ENCODE data around the gene SCUBE1.

The SCUBE1 gene

GRCh38 chr22:43262990-43263644, 80.1 kb downstream of the SCUBE1 start:
- Histone ChIP-seq H3K27ac (ENCODE audit: low read length) (no peak overlapping the region), H3K27me3 (ENCODE audit: control insufficient read depth, insufficient read depth, low read length) (no peaks in the 10 kb centered on the region), H3K4me3 (ENCODE audit: low read length) (no peak overlapping the region), H3K4me1 (ENCODE audit: control insufficient read depth, insufficient read depth, low read length) (no peaks in the 10 kb centered on the region; the same call in 1 of the 2 replicates), H3K9me3 (ENCODE audit: control insufficient read depth, insufficient read depth, low read length) (no peaks in the 10 kb centered on the region), H3K36me3 (ENCODE audit: control insufficient read depth, insufficient read depth, low read length) (no peaks in the 10 kb centered on the region)
- no peak for DNase-seq (ENCODE audit: low read depth, low spot score)
- no CpG with 5 or more reads among the region's 19 CpGs for WGBS (ENCODE audit: insufficient coverage, insufficient read length)

DNA sequence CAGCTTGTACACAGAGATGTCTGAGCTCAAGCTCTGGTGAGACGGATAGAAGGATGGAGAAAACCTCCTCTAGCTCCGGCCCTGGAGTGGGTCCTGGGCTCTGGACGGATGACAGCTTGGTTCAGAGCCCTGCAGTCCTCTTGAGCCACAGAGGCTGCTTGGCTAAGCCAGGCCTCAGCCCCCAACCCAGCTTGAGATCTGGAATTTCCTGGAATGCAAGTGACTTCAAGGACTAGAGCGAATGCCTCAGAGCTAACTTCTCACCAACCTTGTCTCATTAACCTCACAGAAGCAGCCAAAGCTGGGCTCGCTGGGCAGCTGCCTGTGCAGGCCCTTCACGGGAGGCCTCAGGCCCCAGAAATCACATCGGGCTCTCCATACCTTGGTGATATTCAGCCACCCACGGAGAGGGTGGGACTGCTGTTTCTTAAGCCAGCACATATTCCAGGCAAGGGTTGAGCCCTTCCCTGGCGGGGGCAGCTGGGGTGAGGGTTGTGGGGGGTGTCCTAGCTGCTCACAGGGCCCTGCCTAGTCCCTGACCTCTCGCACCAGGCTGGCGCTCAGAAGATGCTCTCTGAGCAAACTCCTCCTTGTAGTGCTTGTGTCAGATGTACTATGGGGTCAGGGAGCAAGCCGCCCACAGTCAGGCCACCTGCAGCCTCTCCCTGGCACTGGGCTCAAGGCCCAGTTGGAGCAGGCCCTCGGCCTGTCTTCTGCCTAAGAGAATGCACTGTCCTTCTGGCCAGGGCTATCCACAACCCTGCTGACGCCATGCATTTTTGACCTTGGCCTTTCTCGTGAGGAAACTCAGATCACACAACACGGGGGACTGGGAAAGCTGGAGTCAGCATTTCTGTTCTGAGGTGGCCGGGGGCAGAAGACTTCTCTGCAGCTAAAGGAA, 82.6 kb downstream of the SCUBE1 start:
- no CpG with 5 or more reads among the region's 17 CpGs for WGBS (ENCODE audit: insufficient coverage, insufficient read length)
- no peak overlapping the region for H3K4me3 ChIP-seq (ENCODE audit: low read length)
- H3K27me3 ChIP-seq (ENCODE audit: control insufficient read depth, insufficient read depth, low read length) = no peaks in the 10 kb centered on the region
- no peaks in the 10 kb centered on the region for H3K36me3 ChIP-seq (ENCODE audit: control insufficient read depth, insufficient read depth, low read length)
- DNase-seq (ENCODE audit: low read depth, low spot score) = no peak
- no peak overlapping the region for H3K27ac ChIP-seq (ENCODE audit: low read length)
- H3K9me3 ChIP-seq (ENCODE audit: control insufficient read depth, insufficient read depth, low read length) = no peaks in the 10 kb centered on the region
- no peaks in the 10 kb centered on the region; the same call in 1 of the 2 replicates for H3K4me1 ChIP-seq (ENCODE audit: control insufficient read depth, insufficient read depth, low read length)

- H3K27ac ChIP-seq (ENCODE audit: low read length) = no peak overlapping the region
- no peaks in the 10 kb centered on the region for H3K9me3 ChIP-seq (ENCODE audit: control insufficient read depth, insufficient read depth, low read length)
Measured at GRCh38 chr22:43257961-43258360, 85.2 kb downstream of the SCUBE1 start.

DNA sequence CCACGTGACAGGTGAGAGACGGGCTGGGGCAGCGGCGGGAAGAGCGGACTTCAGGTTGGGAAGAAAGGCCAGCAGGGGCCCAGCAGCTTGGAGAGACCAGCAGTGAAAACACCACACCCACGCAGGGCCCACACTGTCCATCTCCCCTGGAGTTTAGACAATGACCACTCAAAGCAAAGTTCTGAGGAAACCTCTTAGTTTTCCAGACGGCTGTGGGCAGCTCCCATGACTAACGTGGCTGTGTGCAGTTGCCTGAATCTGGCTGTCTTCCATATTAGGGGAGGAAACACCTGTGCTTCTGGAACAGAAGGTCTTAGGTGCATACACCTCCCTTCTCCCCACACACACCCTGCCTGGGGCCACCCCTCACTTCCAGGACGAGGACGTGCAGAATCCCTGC, 85.6 kb downstream of the SCUBE1 start:
- Histone ChIP-seq H3K4me3 (ENCODE audit: low read length) (no peak overlapping the region), H3K9me3 (ENCODE audit: control insufficient read depth, insufficient read depth, low read length) (no peaks in the 10 kb centered on the region), H3K36me3 (ENCODE audit: control insufficient read depth, insufficient read depth, low read length) (no peaks in the 10 kb centered on the region), H3K27me3 (ENCODE audit: control insufficient read depth, insufficient read depth, low read length) (no peaks in the 10 kb centered on the region), H3K27ac (ENCODE audit: low read length) (no peak overlapping the region), H3K4me1 (ENCODE audit: control insufficient read depth, insufficient read depth, low read length) (no peaks in the 10 kb centered on the region)
- WGBS (ENCODE audit: insufficient coverage, insufficient read length) = no CpG with 5 or more reads among the region's 10 CpGs
- DNase-seq (ENCODE audit: low read depth, low spot score) = no peak

More at GRCh38 chr22:43257961-43258360, 85.2 kb downstream of the SCUBE1 start:
- Histone ChIP-seq H3K36me3 (ENCODE audit: control insufficient read depth, insufficient read depth, low read length) (no peaks in the 10 kb centered on the region), H3K4me1 (ENCODE audit: control insufficient read depth, insufficient read depth, low read length) (no peaks in the 10 kb centered on the region), H3K4me3 (ENCODE audit: low read length) (no peak overlapping the region), H3K27me3 (ENCODE audit: control insufficient read depth, insufficient read depth, low read length) (no peaks in the 10 kb centered on the region)
- DNase-seq (ENCODE audit: low read depth, low spot score) = no peak
- WGBS (ENCODE audit: insufficient coverage, insufficient read length) = no CpG with 5 or more reads among the region's 20 CpGs

DNA sequence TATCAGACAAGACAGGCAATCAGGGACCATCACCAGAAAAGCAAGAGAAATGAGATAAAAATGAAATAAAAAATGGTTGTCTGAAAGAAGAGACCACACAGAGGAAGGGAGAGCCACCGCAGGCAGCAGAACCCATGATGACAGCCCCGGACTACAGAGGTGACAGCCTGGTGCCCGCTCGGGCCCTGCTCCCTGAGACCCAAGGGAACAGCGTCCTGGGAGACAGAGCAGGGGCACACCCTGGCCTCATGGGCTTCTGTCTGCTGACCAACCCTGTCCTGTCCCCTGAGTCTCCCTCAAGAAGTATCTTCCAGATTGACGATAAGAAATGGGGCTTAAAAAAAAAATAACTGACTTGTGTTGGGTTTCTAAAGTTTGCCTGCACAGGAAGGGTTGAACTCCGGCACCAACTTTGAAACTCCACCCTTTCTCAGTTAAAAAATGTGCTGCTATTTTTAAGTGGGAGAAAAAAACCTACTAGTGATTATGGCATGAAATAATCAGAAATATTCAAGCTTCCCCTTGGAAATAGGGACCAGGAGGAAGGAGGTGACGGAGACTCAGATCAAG, 86.1 kb downstream of the SCUBE1 start:
- Histone ChIP-seq H3K36me3 (ENCODE audit: control insufficient read depth, insufficient read depth, low read length) (no peaks in the 10 kb centered on the region), H3K4me1 (ENCODE audit: control insufficient read depth, insufficient read depth, low read length) (no peaks in the 10 kb centered on the region), H3K9me3 (ENCODE audit: control insufficient read depth, insufficient read depth, low read length) (no peaks in the 10 kb centered on the region), H3K27me3 (ENCODE audit: control insufficient read depth, insufficient read depth, low read length) (no peaks in the 10 kb centered on the region), H3K4me3 (ENCODE audit: low read length) (no peak overlapping the region), H3K27ac (ENCODE audit: low read length) (no peak overlapping the region)
- DNase-seq (ENCODE audit: low read depth, low spot score) = no peak
- no CpG with 5 or more reads among the region's 8 CpGs for WGBS (ENCODE audit: insufficient coverage, insufficient read length)

- H3K36me3 ChIP-seq (ENCODE audit: control insufficient read depth, insufficient read depth, low read length) = no peaks in the 10 kb centered on the region
- no peak overlapping the region for H3K27ac ChIP-seq (ENCODE audit: low read length)
- H3K9me3 ChIP-seq (ENCODE audit: control insufficient read depth, insufficient read depth, low read length) = no peaks in the 10 kb centered on the region
- no peaks in the 10 kb centered on the region for H3K27me3 ChIP-seq (ENCODE audit: control insufficient read depth, insufficient read depth, low read length)
- no peak for DNase-seq (ENCODE audit: low read depth, low spot score)
- WGBS (ENCODE audit: insufficient coverage, insufficient read length) = no CpG with 5 or more reads among the region's 9 CpGs
- no peaks in the 10 kb centered on the region for H3K4me1 ChIP-seq (ENCODE audit: control insufficient read depth, insufficient read depth, low read length)
- H3K4me3 ChIP-seq (ENCODE audit: low read length) = no peak overlapping the region
Measured at GRCh38 chr22:43256569-43256968, 86.6 kb downstream of the SCUBE1 start.

GRCh38 chr22:43255299-43255698, 87.9 kb downstream of the SCUBE1 start:
- DNase-seq (ENCODE audit: low read depth, low spot score) = no peak
- Histone ChIP-seq H3K27ac (ENCODE audit: low read length) (no peak overlapping the region), H3K4me3 (ENCODE audit: low read length) (no peak overlapping the region), H3K9me3 (ENCODE audit: control insufficient read depth, insufficient read depth, low read length) (no peaks in the 10 kb centered on the region), H3K4me1 (ENCODE audit: control insufficient read depth, insufficient read depth, low read length) (no peaks in the 10 kb centered on the region), H3K27me3 (ENCODE audit: control insufficient read depth, insufficient read depth, low read length) (no peaks in the 10 kb centered on the region), H3K36me3 (ENCODE audit: control insufficient read depth, insufficient read depth, low read length) (no peaks in the 10 kb centered on the region)
- no CpG with 5 or more reads among the region's 23 CpGs for WGBS (ENCODE audit: insufficient coverage, insufficient read length)

GRCh38 chr22:43253839-43254238, 89.3 kb downstream of the SCUBE1 start:
- no CpG with 5 or more reads among the region's 5 CpGs for WGBS (ENCODE audit: insufficient coverage, insufficient read length)
- no peaks in the 10 kb centered on the region for H3K27me3 ChIP-seq (ENCODE audit: control insufficient read depth, insufficient read depth, low read length)
- no peak for DNase-seq (ENCODE audit: low read depth, low spot score)

DNA sequence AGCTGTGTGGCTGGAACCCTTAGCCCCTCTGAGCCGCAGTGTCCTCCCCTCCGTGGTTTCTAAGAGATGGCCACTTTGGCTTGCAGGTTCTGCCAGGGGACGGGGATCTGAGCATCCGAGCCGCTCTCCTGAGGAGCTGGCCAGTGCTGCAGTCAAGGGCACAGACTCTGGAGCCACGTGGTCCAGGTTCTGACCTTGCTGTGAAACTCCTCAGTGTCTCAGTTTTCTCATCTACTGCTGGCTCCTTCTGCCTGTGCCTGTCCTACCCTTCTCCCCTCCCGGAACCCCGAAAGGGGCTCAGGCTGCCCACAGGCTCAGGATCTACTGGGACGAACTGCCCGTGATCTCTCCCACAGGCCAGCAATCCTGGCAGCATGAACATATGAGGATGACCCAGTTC, 90.9 kb downstream of the SCUBE1 start:
- DNase-seq (ENCODE audit: low read depth, low spot score) = no peak
- H3K4me1 ChIP-seq (ENCODE audit: control insufficient read depth, insufficient read depth, low read length) = no peaks in the 10 kb centered on the region
- H3K27ac ChIP-seq (ENCODE audit: low read length) = no peak overlapping the region
- no peak overlapping the region for H3K4me3 ChIP-seq (ENCODE audit: low read length)
- H3K9me3 ChIP-seq (ENCODE audit: control insufficient read depth, insufficient read depth, low read length) = no peaks in the 10 kb centered on the region
- no CpG with 5 or more reads among the region's 10 CpGs for WGBS (ENCODE audit: insufficient coverage, insufficient read length)
- H3K27me3 ChIP-seq (ENCODE audit: control insufficient read depth, insufficient read depth, low read length) = no peaks in the 10 kb centered on the region
- no peaks in the 10 kb centered on the region for H3K36me3 ChIP-seq (ENCODE audit: control insufficient read depth, insufficient read depth, low read length)

More at GRCh38 chr22:43253839-43254238, 89.3 kb downstream of the SCUBE1 start:
- Histone ChIP-seq H3K4me1 (ENCODE audit: control insufficient read depth, insufficient read depth, low read length) (no peaks in the 10 kb centered on the region), H3K4me3 (ENCODE audit: low read length) (no peak overlapping the region), H3K36me3 (ENCODE audit: control insufficient read depth, insufficient read depth, low read length) (no peaks in the 10 kb centered on the region), H3K27ac (ENCODE audit: low read length) (no peak overlapping the region), H3K9me3 (ENCODE audit: control insufficient read depth, insufficient read depth, low read length) (no peaks in the 10 kb centered on the region)

GRCh38 chr22:43249789-43250471, 93.2 kb downstream of the SCUBE1 start:
- Histone ChIP-seq H3K4me3 (ENCODE audit: low read length) (no peak overlapping the region), H3K4me1 (ENCODE audit: control insufficient read depth, insufficient read depth, low read length) (no peaks in the 10 kb centered on the region), H3K36me3 (ENCODE audit: control insufficient read depth, insufficient read depth, low read length) (no peaks in the 10 kb centered on the region), H3K9me3 (ENCODE audit: control insufficient read depth, insufficient read depth, low read length) (no peaks in the 10 kb centered on the region), H3K27me3 (ENCODE audit: control insufficient read depth, insufficient read depth, low read length) (no peaks in the 10 kb centered on the region), H3K27ac (ENCODE audit: low read length) (no peak overlapping the region)
- WGBS (ENCODE audit: insufficient coverage, insufficient read length) = no CpG with 5 or more reads among the region's 16 CpGs
- no peak for DNase-seq (ENCODE audit: low read depth, low spot score)

All from iPS DF 6.9 (cell line).